NCI-H2081 (cell line): ENCODE data around the gene KLF6.

ENCODE experiments used
- DNase-seq, 2 experiments: peaks; one replicate each; lab custom pipeline; 2025; lab: John Stamatoyannopoulos, UW

The KLF6 gene

GRCh38 chr10:3774814-3775695, 10.0 kb downstream of the KLF6 start:
- no peak for DNase-seq

DNA sequence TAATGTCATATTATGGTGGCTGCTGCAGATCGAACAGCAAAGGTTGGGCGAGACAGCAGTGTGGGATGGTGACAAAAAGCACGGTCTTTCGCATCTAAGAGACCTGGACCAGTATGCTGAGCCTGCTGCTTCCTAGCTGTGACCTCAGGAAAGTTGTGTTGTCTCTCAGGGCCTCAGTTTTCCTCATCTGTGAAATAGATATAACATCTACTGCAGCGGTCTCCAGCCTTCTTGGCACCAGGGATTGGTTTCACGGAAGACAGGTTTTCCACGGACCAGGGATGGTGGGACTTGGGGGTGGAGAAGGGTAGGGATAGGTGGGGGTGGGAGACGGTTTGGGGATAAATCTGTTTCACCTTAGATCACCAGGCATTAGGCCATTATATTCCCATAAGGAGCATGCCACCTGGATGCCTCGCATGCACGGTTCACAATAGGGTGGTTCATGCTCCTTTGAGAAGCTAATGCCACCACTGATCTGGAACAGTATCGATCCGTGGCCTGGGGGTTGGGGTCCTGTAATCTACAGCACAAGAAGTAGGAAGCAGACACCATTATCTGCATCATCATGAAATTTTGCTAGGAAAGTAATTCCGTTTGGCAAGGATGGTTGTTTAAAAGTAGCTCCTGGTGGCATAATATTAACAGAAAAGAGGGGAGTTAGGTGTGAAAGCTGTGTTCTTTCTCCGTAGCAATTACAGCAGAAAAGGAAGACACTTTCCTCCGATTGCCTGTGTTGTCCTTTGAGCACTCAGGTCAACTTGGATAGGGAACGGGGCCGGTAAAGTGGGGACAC, 10.8 kb downstream of the KLF6 start:
- no peak for DNase-seq

DNA sequence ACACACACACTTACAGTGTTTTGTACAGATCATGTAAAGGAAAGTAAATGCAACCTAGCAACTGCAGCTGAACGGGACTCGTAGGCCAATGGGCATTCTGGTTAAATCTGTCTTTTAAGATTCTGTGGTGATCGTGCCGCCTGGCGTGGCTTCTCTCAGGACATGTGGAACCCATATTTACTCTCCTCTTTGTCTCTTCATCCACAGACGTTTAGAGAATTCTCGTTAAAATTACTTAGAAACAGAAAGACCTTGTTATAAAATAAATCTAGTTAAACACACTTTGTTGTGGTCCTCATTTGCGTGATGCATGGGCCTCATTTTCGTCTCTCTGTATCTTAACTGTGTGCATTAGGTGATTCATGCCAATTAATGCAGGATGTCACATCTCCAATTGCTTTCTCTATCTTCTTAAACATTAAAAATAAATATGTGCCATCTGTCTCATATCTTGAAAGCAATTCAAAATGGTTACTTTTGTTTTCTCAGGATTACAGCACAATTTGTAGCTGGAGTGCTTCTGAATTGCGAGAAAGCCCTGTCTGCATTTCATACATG, 11.5 kb downstream of the KLF6 start:
- no peak for DNase-seq

DNA sequence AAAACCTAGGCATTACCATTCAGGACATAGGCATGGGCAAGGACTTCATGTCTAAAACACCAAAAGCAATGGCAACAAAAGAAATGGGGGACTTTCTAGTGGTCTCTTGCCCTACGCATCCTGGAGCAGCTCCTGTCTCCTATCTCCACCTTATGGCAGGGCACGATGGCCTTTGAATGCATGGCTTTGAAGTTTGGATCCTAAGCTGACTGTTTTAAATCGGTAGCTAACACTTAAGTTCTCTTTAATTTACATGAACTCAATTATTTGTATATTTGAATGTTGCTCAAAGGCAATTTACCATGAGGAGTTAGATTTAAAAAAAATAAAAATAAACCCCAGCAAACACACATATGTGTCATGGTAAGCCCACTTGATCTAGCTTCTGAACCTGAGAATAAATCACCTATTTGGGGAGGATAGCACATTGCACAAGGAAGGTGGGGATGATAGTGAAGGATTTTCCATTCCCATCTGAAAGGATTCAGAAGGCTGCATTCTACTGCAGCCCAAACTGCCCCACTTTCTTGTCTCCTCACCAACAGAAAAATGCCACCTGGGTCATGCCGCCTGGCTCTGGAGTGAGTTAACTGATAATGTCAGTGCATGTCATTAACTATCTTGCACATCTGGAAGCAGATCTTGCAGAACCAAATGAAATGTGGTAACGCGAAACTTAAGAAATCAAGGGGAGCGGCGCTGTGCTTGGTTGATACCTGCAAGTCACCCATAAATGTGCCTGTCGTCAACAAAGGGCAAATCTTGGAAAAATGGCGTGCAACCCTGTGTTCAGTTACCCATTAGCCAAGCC, 12.4 kb downstream of the KLF6 start:
- DNase-seq: no peak

DNA sequence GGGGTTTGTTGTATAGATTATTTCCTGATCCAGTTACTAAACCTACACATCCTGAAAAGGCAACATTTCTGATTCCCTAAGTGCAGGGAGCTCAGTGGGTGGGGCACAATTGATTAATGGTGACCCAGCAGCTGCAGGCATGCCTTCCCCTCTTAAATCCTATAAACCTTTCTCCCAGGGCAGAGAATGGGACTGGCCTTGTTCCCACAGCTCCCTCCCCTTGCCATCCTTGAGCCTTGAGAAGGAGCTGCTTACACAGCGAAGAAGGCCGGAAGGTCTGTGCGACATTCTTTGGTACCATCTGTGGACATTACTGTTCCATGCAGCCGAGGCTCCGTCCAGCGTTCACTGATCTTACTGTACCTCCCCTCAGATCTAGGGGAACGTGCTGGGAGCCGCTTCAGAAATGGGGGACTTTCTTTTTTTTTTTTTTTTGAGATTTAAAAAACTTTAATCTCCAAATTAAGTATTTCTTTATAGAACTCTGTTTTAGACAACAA, 14.3 kb downstream of the KLF6 start:
- no peak for DNase-seq

- no peak for DNase-seq
Observed at GRCh38 chr10:3769556-3769955, 15.5 kb downstream of the KLF6 start.

- DNase-seq: no peak
Observed at GRCh38 chr10:3766046-3766756, 18.8 kb downstream of the KLF6 start.

DNA sequence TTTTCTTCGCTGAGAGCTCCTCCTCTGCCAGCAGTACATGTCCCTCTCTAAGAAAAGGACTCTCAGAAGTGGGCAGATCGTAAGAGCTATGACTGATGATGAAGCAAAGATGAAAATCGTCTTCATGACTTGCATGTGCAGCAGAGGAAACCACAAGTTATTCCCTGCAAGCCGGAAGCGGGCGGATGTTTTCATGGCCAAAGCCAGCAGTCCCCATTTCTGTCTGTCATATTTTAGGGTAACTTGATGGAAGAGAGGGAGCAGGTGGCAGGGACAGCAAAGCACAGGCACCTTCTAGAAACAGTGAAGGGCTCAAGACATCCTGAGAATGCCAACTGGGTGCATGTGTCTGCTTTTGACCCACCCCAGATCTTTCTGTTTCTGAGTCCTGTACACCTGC, 19.9 kb downstream of the KLF6 start:
- DNase-seq: no peak

- no peak for DNase-seq
Observed at GRCh38 chr10:3764626-3765112, 20.3 kb downstream of the KLF6 start.

DNA sequence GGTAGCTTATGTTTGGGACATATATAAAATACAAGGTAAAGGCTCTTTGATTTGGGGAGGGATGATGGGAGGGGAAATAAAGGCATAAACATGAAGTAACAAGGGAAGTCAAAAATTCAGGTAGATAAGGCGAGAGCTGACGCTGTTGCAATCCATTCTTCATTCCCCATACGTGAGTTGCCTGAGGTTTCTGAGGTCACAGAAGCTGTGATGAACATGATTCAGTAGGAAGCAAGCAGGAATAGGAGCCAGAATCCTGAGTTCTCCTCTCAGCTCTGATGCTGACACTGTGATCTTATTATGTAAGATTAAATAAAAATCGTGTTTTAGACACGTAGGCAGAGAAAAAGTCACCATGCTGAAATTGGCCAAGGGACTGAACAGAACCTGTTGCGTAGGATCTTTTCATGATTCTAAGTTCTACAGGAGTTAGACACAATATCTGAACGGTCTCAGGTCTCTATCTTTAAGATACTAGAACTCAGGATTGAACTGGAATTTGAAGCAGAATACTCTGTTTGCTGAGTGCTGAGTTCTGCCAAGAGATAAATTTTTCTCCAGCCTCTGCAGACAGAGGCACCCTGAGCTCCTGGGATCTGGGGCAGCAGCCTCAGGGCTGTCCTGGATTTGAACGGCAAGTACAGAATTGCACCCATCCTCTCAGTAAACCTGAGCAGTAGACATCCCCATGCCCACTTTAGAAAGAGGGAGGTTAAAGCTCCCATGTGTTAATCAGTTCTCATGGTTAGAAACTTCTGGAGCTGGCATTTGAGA, 21.0 kb downstream of the KLF6 start:
- no peak for DNase-seq

- DNase-seq: no peak
Observed at GRCh38 chr10:3763035-3763456, 22.0 kb downstream of the KLF6 start.

DNA sequence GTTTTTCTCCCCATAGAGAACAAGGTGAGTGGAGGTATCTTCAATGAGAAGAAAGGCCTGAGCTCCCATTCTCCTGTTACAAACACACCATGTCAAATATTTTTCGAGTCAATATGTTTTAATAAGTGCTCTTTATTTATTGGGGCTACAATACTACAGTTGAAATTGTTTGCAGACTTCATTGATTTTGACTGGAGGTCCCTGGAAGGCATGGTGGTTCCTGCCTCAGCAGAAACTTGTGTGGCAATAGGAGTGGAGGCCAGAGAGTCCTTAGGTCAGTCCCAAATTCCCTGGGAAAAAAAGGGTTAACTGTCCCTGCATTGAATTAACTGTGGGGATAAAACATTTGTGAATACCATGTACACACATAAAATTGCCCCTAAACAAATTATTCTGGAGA, 22.7 kb downstream of the KLF6 start:
- DNase-seq: no peak

GRCh38 chr10:3761904-3762303, 23.1 kb downstream of the KLF6 start:
- no peak for DNase-seq

- no peak for DNase-seq
Observed at GRCh38 chr10:3761021-3761686, 23.9 kb downstream of the KLF6 start.

GRCh38 chr10:3760083-3760482, 24.9 kb downstream of the KLF6 start:
- DNase-seq: no peak

- no peak for DNase-seq
Observed at GRCh38 chr10:3759397-3759796, 25.6 kb downstream of the KLF6 start.

- DNase-seq: no peak
Observed at GRCh38 chr10:3758491-3758970, 26.5 kb downstream of the KLF6 start.

- DNase-seq: no peak
Observed at GRCh38 chr10:3757638-3758490, 27.1 kb downstream of the KLF6 start.

DNA sequence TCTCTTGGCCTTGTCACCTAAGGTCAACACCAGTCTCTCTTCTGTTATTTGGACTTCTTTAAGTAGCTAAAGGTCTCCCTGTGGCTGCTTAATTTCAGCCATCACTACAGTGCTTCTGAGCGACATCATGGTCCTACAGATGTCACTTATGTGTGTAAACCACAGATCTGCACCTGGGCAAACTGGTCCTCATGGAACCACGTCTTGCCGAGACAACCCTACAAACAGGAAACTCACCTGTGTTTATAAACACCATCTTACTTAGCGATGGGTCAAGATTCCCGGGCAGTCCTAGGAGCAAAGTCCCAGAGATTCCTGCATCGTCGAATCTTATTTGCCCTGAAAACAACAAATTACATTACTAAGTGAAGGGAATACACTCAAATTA, 27.8 kb downstream of the KLF6 start:
- DNase-seq: no peak
